A549 treated with DMSO at 1 μM for 4 hours (cell line): Measurements from ENCODE around the gene ATP1B3. TPM values are rescaled to one million over a fixed set of nuclear protein-coding genes. Genes with fewer than 3 reads are reported as not detected.

Experiments
- total RNA-seq: library from RNA; stranded (reverse); fragments of 200-300 nt; extraction: Qiagen RNA extraction; gene quantifications from 5 replicates; pipeline ENCODE4 v1.2.3, GENCODE V29; 2022; ENCODE audit warnings: low read depth

Gene ATP1B3
- total RNA-seq = 170 to 207 TPM (median 200 TPM) in 5 replicates

GRCh38 chr3:141876381-141876890 lies at the start of gene ATP1B3:
Gene ATP1B3 (plus strand): TSS chr3:141876643. CDS start chr3:141876802, 159 bp downstream.

Other genes starting within 250 kb of the ATP1B3 start
- 126 to 144 TPM (median 140 TPM) in 5 replicates for gene RNF7, start 138.3 kb upstream of the ATP1B3 start, total RNA-seq
- gene GRK7, start 113.2 kb upstream of the ATP1B3 start, total RNA-seq = 0.02 TPM in 1 of 5 replicates, not detected in the others